A549 (cell line): ENCODE measurements around the gene ANTXR1.

Experiments used
- CHD2 ChIP-seq: fragments of 150-350 bp; IDR thresholded peaks from 2 replicates; pipeline ENCODE4 v1.6.1; 2014; ENCODE audit warnings: low read length; ENCODE audit not compliant: partially characterized antibody
- FOSL2 ChIP-seq, 2 experiments: fragments of 450-650 bp in 1 of 2; fragments of >200 bp in 1 of 2; sonication (Bioruptor Twin) in 1 of 2; formaldehyde crosslinking; IDR thresholded peaks; 2 replicates each; pipeline versions ENCODE4 v1.5.0 to v1.6.1; 2016 to 2020; ENCODE audit warnings: mild to moderate bottlenecking in 1 of 2, moderate library complexity in 1 of 2
- JUN ChIP-seq, 2 experiments: fragments of >200 bp; sonication (Bioruptor Twin); formaldehyde crosslinking; IDR thresholded peaks; 2 replicates in 1 of 2; 3 replicates in 1 of 2; pipeline ENCODE4 v1.6.1; 2016 to 2017
- POLR2A ChIP-seq: IDR thresholded peaks from 2 replicates; pipeline ENCODE4 v1.6.1; 2012; ENCODE audit warnings: mild to moderate bottlenecking, low read length
- SMC3 ChIP-seq: fragments of >200 bp; sonication (Bioruptor Twin); formaldehyde crosslinking; IDR thresholded peaks from 3 replicates; pipeline ENCODE4 v1.6.1; 2018; ENCODE audit warnings: inconsistent platforms
- TF ChIP-seq, protein P1 (sequence below): fragments of >200 bp; sonication (Bioruptor Twin); formaldehyde crosslinking; IDR thresholded peaks from 3 replicates; pipeline ENCODE4 v1.5.1; 2016
- TF ChIP-seq, protein P2 (sequence below): IDR thresholded peaks from 2 replicates; pipeline ENCODE4 v1.6.1; 2012; ENCODE audit warnings: low read depth, borderline replicate concordance
- TF ChIP-seq, protein P3 (sequence below): fragments of 250-450 bp; sonication (Bioruptor Pico); IDR thresholded peaks from 2 replicates; pipeline ENCODE4 v1.5.0; 2021; ENCODE audit warnings: mild to moderate bottlenecking, moderate library complexity, borderline replicate concordance

DNA sequence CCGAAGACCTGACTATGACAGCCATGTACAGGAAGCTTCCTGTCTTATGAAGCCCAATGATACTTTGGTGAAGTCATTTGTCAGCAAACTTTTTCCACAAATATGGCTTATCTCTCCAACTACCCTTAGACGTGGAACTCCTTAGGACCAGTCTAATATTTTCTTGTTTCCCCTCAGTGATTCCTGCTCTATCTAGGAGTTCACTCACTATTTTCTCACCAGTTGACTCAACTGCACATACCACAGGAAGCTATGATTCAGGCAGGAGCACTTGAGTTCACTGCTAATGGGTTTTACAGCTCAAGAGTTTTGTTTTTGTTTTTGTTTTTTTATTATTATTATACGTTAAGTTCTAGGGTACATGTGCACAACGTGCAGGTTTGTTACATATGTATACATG, 109.3 kb downstream of the ANTXR1 start:
- no peak for TF ChIP-seq POLR2A
- TF ChIP-seq, protein P1, sequence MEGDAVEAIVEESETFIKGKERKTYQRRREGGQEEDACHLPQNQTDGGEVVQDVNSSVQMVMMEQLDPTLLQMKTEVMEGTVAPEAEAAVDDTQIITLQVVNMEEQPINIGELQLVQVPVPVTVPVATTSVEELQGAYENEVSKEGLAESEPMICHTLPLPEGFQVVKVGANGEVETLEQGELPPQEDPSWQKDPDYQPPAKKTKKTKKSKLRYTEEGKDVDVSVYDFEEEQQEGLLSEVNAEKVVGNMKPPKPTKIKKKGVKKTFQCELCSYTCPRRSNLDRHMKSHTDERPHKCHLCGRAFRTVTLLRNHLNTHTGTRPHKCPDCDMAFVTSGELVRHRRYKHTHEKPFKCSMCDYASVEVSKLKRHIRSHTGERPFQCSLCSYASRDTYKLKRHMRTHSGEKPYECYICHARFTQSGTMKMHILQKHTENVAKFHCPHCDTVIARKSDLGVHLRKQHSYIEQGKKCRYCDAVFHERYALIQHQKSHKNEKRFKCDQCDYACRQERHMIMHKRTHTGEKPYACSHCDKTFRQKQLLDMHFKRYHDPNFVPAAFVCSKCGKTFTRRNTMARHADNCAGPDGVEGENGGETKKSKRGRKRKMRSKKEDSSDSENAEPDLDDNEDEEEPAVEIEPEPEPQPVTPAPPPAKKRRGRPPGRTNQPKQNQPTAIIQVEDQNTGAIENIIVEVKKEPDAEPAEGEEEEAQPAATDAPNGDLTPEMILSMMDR, result no peak
- TF ChIP-seq, protein P2, sequence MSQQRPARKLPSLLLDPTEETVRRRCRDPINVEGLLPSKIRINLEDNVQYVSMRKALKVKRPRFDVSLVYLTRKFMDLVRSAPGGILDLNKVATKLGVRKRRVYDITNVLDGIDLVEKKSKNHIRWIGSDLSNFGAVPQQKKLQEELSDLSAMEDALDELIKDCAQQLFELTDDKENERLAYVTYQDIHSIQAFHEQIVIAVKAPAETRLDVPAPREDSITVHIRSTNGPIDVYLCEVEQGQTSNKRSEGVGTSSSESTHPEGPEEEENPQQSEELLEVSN, result no peak
- TF ChIP-seq, protein P3, sequence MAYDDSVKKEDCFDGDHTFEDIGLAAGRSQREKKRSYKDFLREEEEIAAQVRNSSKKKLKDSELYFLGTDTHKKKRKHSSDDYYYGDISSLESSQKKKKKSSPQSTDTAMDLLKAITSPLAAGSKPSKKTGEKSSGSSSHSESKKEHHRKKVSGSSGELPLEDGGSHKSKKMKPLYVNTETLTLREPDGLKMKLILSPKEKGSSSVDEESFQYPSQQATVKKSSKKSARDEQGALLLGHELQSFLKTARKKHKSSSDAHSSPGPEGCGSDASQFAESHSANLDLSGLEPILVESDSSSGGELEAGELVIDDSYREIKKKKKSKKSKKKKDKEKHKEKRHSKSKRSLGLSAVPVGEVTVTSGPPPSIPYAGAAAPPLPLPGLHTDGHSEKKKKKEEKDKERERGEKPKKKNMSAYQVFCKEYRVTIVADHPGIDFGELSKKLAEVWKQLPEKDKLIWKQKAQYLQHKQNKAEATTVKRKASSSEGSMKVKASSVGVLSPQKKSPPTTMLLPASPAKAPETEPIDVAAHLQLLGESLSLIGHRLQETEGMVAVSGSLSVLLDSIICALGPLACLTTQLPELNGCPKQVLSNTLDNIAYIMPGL (CRISPR knock-in tag), result no peak
- no peak for TF ChIP-seq JUN (IDR thresholded peaks at IDR 0.05)
- no peak for TF ChIP-seq SMC3
- no peak for TF ChIP-seq CHD2
- TF ChIP-seq FOSL2 (IDR thresholded peaks at IDR 0.05), result no peak
- TF ChIP-seq FOSL2 (CRISPR knock-in tag; IDR thresholded peaks at IDR 0.05), result no peak
